ENCODE results near the gene RHBDF1. TPM values are rescaled to one million over a fixed set of nuclear protein-coding genes. Genes with fewer than 3 reads are reported as not detected.

Gene RHBDF1
- total and polyA plus RNA-seq, 4 donors = 1.8 to 6.2 (median 3.5) TPM

GRCh38 chr16:62968-63391 is 9.5 kb downstream of the RHBDF1 start:
- no peaks in the 10 kb centered on the region for H3K27me3 ChIP-seq (ENCODE audit: control insufficient read depth in 4 of 4, insufficient read depth in 4 of 4, low read length in 3 of 4)
- H3K9ac ChIP-seq (ENCODE audit: low read depth in 1 of 2, low read length in 2 of 2) = no peak overlapping the region
- H3K27ac ChIP-seq (ENCODE audit: low read depth in 1 of 2, low read length in 2 of 2) = no peak overlapping the region
- TF ChIP-seq HNF4A (conservative IDR thresholded peaks at IDR 0.05) (no peak), REST (IDR thresholded peaks at IDR 0.05) (no peak), GABPA (IDR thresholded peaks at IDR 0.05 in 1 of 2, conservative IDR thresholded peaks at IDR 0.05 in 1 of 2) (no peak), FOXA2 (IDR thresholded peaks at IDR 0.05) (no peak), TAF1 (conservative IDR thresholded peaks at IDR 0.05) (no peak)
- H3K4me1 ChIP-seq (ENCODE audit: control insufficient read depth in 4 of 4, insufficient read depth in 4 of 4, low read length in 3 of 4) = peaks cover 2 to 21% (median 8%) of the 10 kb centered on the region in 4 donors
- no peak for DNase-seq (ENCODE audit: low spot score)
- H3K4me3 ChIP-seq (ENCODE audit: low read depth in 1 of 3, low read length in 3 of 3) = no peak overlapping the region
- 97% methylated on average over 21 of the region's 21 CpGs for WGBS
- H3K36me3 ChIP-seq (ENCODE audit: control insufficient read depth in 4 of 4, insufficient read depth in 3 of 4, low read depth in 1 of 4, low read length in 3 of 4) = peaks cover 0 to 14% (median 0%) of the 10 kb centered on the region in 4 donors
- no peaks in the 10 kb centered on the region for H3K9me3 ChIP-seq (ENCODE audit: control insufficient read depth in 4 of 4, low read length in 3 of 4)

- H3K36me3 ChIP-seq (ENCODE audit: control insufficient read depth in 4 of 4, insufficient read depth in 3 of 4, low read depth in 1 of 4, low read length in 3 of 4) = peaks cover 0 to 17% (median 0%) of the 10 kb centered on the region in 4 donors
- no peak for DNase-seq (ENCODE audit: low spot score)
- H3K9ac ChIP-seq (ENCODE audit: low read depth in 1 of 2, low read length in 2 of 2) = no peak overlapping the region
- no peaks in the 10 kb centered on the region for H3K9me3 ChIP-seq (ENCODE audit: control insufficient read depth in 4 of 4, low read length in 3 of 4)
- H3K27me3 ChIP-seq (ENCODE audit: control insufficient read depth in 4 of 4, insufficient read depth in 4 of 4, low read length in 3 of 4) = no peaks in the 10 kb centered on the region
- WGBS = 96% methylated on average over 34 of the region's 34 CpGs
- TF ChIP-seq NR2F2 (IDR thresholded peaks at IDR 0.05) (no peak), MAX (IDR thresholded peaks at IDR 0.05) (no peak), REST (IDR thresholded peaks at IDR 0.05) (no peak), TAF1 (conservative IDR thresholded peaks at IDR 0.05) (no peak), CTCF (IDR thresholded peaks at IDR 0.05; ENCODE audit: low read depth, low read length, missing input control) (no peak), RAD21 (IDR thresholded peaks at IDR 0.05) (no peak), YY1 (IDR thresholded peaks at IDR 0.05) (no peak), RXRA (IDR thresholded peaks at IDR 0.05) (no peak), HNF4A (conservative IDR thresholded peaks at IDR 0.05) (no peak), HNF4G (IDR thresholded peaks at IDR 0.05) (no peak), FOXA2 (IDR thresholded peaks at IDR 0.05) (no peak), EGR1 (IDR thresholded peaks at IDR 0.05; ENCODE audit: low read depth in 2 of 2) (no peak), GABPA (IDR thresholded peaks at IDR 0.05 in 1 of 2, conservative IDR thresholded peaks at IDR 0.05 in 1 of 2) (no peak), FOXA1 (IDR thresholded peaks at IDR 0.05) (no peak), ATF3 (IDR thresholded peaks at IDR 0.05) (no peak), JUND (IDR thresholded peaks at IDR 0.05) (no peak), ZBTB33 (IDR thresholded peaks at IDR 0.05) (no peak), SP1 (IDR thresholded peaks at IDR 0.05) (no peak)
- H3K4me3 ChIP-seq (ENCODE audit: low read depth in 1 of 3, low read length in 3 of 3) = no peak overlapping the region
- H3K4me1 ChIP-seq (ENCODE audit: control insufficient read depth in 4 of 4, insufficient read depth in 4 of 4, low read length in 3 of 4) = peaks cover 2 to 18% (median 7%) of the 10 kb centered on the region in 4 donors
- H3K27ac ChIP-seq (ENCODE audit: low read depth in 1 of 2, low read length in 2 of 2) = no peak overlapping the region
Measured at GRCh38 chr16:62283-62967, 10.0 kb downstream of the RHBDF1 start.
